K562 (cell line): ENCODE measurements around the gene ZFYVE1.

Experiments
- CTCF ChIP-seq, 3 experiments: IDR thresholded peaks in 2 of 3; conservative IDR thresholded peaks in 1 of 3; 2 replicates each; pipeline ENCODE4 v1.5.1; 2011 to 2012; ENCODE audit warnings: low read length in 3 of 3, mild to moderate bottlenecking in 3 of 3, control low read depth in 2 of 3, improper control_type of control experiment in 1 of 3, inconsistent platforms in 1 of 3, low read depth in 1 of 3, mixed read lengths in 1 of 3, moderate library complexity in 1 of 3; ENCODE audit not compliant: insufficient read depth in 2 of 3
- IFI16 ChIP-seq: fragments of 250-450 bp; sonication (Bioruptor Pico); IDR thresholded peaks from 2 replicates; pipeline ENCODE4 v2.1.2; 2022; ENCODE audit warnings: mild to moderate bottlenecking, inconsistent platforms
- NR1H2 ChIP-seq: sonication (generic); formaldehyde crosslinking; IDR thresholded peaks from 2 replicates; pipeline ENCODE4 v1.4.0; 2020; ENCODE audit warnings: mild to moderate bottlenecking, missing genetic modification reagents
- TAF1 ChIP-seq: IDR thresholded peaks from 2 replicates; pipeline ENCODE4 v1.6.1; 2011; ENCODE audit warnings: mild to moderate bottlenecking, low read length, moderate library complexity; ENCODE audit not compliant: insufficient read depth, control insufficient read depth, severe bottlenecking; ENCODE audit errors: extremely low read depth

GRCh38 chr14:72999316-72999715, 27.6 kb downstream of the ZFYVE1 start:
- TF ChIP-seq IFI16, result no peak
- no peak for TF ChIP-seq TAF1
- no peak for TF ChIP-seq CTCF (IDR thresholded peaks at IDR 0.05 in 2 of 3, conservative IDR thresholded peaks at IDR 0.05 in 1 of 3; ENCODE audit: insufficient read depth in 2 of 3, low read depth in 1 of 3, low read length in 3 of 3)
- no peak for TF ChIP-seq NR1H2
